Measurements from ENCODE around the gene DACH2.

The DACH2 gene

GRCh38 chrX:86322913-86323312 lies 174.7 kb downstream of the DACH2 start:
- no peak for DNase-seq (ENCODE audit: low read depth in 2 of 2)

GRCh38 chrX:86329174-86329573 lies 180.9 kb downstream of the DACH2 start:
- DNase-seq (ENCODE audit: low read depth in 2 of 2): no peak

- DNase-seq (ENCODE audit: low read depth in 2 of 2): no peak
Measured at GRCh38 chrX:86348669-86349068, 200.4 kb downstream of the DACH2 start.

- no peak for DNase-seq (ENCODE audit: low read depth in 2 of 2)
Measured at GRCh38 chrX:86349115-86349514, 200.9 kb downstream of the DACH2 start.

GRCh38 chrX:86369847-86370630 lies 221.8 kb downstream of the DACH2 start:
- no peak for DNase-seq (ENCODE audit: low read depth in 2 of 2)

GRCh38 chrX:86370927-86371326 lies 222.7 kb downstream of the DACH2 start:
- DNase-seq (ENCODE audit: low read depth in 2 of 2): no peak

DNA sequence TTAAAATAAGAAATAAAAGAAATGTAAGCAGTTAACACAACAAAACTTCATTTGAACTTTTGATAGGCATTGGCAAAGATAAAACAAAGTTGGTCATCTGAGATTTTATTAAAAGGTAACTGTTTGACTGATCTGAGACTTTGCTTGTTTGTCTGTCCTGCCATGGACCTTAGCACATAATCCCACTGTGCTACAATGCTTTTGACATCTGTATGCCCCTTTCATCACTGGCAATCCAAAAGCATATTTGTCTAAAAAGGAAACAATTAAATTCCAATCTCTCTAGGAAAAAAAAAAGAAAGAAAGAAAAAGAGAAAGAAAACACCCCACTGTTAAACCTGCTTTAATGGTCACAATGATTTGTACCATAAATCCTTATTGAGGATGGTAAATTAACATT lies 231.0 kb downstream of the DACH2 start:
- no peak for DNase-seq (ENCODE audit: low read depth in 2 of 2)

- DNase-seq (ENCODE audit: low read depth in 2 of 2): no peak
Measured at GRCh38 chrX:86383681-86384540, 235.7 kb downstream of the DACH2 start.

GRCh38 chrX:86407371-86407770 lies 259.1 kb downstream of the DACH2 start:
- no peak for DNase-seq (ENCODE audit: low read depth in 2 of 2)

GRCh38 chrX:86421771-86422170 lies 273.5 kb downstream of the DACH2 start:
- no peak for DNase-seq (ENCODE audit: low read depth in 2 of 2)

GRCh38 chrX:86436116-86436515 lies 287.9 kb downstream of the DACH2 start:
- DNase-seq (ENCODE audit: low read depth in 2 of 2): no peak

DNA sequence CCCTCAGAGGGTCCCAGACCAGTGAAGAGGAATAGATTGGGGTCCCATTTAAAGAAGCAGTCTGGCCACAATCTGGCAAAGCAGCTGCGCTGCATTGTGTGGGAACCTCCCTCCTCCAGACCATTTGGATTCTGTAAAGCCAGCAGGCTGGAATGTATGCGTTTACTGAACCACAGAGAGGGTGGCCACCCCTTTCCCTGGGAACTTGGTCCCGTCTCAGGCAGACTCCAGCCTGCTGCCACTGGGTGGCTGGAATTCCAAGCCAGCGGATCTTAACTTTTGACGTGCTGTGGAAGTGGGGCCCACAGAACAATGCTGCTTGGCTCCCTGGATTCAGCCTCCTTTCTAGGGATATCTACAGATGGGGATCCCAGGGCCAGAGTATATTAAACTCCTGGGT lies 307.2 kb downstream of the DACH2 start:
- no peak for DNase-seq (ENCODE audit: low read depth in 2 of 2)

GRCh38 chrX:86460760-86461159 lies 312.5 kb downstream of the DACH2 start:
- DNase-seq (ENCODE audit: low read depth in 2 of 2): no peak

DNA sequence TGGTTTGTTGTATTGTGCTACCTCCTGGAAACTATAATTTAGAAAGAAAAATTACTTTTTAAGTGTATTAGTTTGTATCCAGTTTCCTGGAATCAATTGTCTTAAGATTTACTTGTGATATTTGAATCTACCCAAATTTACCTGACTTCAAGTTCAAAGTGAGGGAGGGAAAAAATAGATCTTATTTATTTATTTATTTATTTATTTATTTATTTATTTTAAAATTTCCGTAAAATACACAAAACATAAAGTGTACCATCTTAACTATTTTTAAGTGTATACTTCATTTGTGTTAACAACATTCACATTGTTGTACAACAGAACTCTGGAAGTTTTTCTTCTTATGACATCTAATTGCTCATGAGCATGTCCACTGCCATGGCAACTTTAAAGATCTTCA lies 356.0 kb downstream of the DACH2 start:
- no peak for DNase-seq (ENCODE audit: low read depth in 2 of 2)

GRCh38 chrX:86507331-86507730 lies 359.1 kb downstream of the DACH2 start:
- DNase-seq (ENCODE audit: low read depth in 2 of 2): no peak

- DNase-seq (ENCODE audit: low read depth in 2 of 2): no peak
Measured at GRCh38 chrX:86579777-86580176, 431.5 kb downstream of the DACH2 start.

GRCh38 chrX:86604607-86605006 lies 456.4 kb downstream of the DACH2 start:
- no peak for DNase-seq (ENCODE audit: low read depth in 2 of 2)

DNA sequence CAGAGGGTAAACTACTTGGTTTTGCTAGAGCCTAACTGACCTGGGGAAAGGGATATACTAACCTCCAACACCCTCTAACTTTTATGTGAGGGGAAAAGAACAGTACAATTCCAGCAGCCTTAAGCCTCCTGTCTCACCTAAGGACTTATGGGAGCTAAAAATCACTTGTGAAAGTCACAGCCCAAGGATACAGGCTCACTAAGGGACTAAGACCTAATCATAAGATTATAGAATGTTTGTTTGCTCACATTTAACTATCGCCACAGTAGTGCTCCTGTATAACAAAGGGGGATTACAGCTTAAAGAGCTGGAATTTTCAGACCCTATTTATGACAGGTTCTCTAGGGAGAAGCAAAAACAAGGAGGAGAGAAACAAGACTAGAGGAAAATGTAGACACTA lies 548.7 kb downstream of the DACH2 start:
- DNase-seq (ENCODE audit: low read depth in 2 of 2): no peak

GRCh38 chrX:86711531-86712180 lies 563.4 kb downstream of the DACH2 start:
- no peak for DNase-seq (ENCODE audit: low read depth in 2 of 2)

- no peak for DNase-seq (ENCODE audit: low read depth in 2 of 2)
Measured at GRCh38 chrX:86714441-86714840, 566.2 kb downstream of the DACH2 start.

GRCh38 chrX:86724277-86724676 lies 576.0 kb downstream of the DACH2 start:
- DNase-seq (ENCODE audit: low read depth in 2 of 2): no peak

DNA sequence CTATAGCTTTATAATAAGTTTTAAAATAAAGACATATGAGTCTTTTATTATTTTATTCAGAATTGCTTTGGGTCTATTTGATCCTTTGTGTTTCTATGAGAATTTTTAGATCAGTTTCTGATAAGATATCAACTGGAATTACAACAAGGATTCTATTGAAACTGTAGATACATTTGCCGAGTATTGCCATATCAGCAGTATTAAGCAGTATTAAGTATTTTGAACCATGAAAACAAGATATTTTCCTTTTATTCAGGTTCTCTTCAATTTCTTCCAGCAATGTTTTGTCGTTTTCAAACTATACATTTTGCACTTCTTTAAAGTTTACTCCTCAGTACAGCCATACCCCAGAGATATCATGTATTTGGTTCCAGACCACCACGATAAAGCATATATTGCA lies 598.8 kb downstream of the DACH2 start:
- DNase-seq (ENCODE audit: low read depth in 2 of 2): no peak

GRCh38 chrX:86805241-86805640 lies 657.0 kb downstream of the DACH2 start:
- DNase-seq (ENCODE audit: low read depth in 2 of 2): no peak
